Measurements from ENCODE around the gene PHACTR3. TPM values are rescaled to one million over a fixed set of nuclear protein-coding genes. Genes with fewer than 3 reads are reported as not detected.
A peak's percentile ranks its signal among the peaks of the same experiment; 100 is the strongest.

The PHACTR3 gene
- total RNA-seq, 1 donor from 2014 or later, result 1.6 TPM

DNA sequence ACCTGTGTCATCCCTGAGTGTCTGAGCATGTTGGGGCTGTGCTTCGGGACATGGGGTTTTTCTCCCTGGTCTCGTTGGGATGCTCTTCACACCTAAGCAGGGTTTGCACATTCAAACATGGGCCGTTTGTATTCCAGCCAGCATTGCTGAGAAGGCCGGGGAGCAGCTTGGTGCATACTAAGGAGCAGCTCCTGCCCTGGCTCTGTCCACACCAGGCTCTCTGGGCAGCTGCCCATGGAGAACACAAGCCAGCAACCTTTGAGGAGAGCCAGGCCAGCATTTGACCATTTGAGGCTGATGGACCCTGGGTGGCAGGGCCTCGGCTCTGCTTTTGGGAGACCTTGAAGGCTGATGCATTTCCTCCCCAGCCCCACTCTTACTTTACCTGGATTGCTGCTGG lies 92.1 kb downstream of the PHACTR3 start:
- no peak for DNase-seq (ENCODE audit: low read depth)

DNA sequence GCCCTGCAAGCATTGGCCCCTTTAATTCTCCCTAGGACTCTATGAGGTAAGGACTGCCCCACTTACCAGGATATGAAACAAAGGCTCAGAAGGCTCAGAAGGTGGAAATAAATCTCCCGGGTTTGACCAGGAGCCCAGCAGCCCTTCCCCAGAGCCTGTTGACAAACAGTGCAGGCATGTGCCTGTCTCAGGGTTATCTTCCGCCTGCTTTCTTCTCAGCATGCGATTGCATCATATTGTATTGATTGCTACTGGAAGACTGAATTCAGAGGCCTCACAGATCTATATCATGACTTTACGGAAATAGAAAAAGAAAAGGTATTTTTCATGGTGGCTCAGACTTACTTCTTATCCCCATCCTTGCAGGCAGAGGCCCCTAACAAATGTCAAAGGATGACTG lies 92.7 kb downstream of the PHACTR3 start:
- DNase-seq (ENCODE audit: low read depth), result no peak

DNA sequence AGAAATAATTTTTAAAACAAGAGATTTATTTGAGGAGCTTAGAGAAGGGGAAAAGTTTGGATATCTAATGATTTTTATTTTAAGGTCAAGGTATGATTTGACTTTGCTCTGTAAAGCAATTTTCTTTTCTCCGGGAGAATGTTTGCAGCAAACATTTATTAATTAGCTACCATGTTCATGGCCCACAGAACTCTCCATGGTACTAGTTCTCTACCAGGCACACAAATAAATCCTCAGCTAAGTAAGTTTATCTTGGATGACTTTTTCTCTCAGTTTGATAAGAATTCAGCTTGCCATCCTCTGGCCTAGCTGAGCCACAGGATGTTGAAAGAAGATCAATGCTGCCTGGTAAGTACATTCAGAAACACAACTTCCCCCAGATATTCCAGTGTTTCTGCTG lies 94.3 kb downstream of the PHACTR3 start:
- no peak for DNase-seq (ENCODE audit: low read depth)

DNA sequence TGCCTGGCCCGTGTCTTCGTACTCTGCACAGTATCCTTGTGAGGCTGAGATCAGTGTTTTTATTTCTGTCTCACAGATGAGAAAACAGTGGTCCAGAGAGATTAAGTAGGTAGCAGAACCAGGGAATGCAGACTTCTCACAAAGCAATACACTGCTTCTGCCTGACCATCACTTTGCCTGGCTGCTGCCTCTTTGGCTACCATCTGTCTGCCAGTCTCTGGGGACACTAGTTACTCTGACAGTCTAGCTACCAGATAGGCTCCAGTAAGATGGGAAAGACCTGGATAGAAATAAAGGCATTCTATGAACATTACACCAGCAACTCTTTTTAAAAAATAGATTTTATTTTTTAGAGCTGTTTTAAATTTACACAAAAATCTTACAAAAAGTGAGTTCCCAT lies 96.9 kb downstream of the PHACTR3 start:
- DNase-seq (ENCODE audit: low read depth), result no peak

DNA sequence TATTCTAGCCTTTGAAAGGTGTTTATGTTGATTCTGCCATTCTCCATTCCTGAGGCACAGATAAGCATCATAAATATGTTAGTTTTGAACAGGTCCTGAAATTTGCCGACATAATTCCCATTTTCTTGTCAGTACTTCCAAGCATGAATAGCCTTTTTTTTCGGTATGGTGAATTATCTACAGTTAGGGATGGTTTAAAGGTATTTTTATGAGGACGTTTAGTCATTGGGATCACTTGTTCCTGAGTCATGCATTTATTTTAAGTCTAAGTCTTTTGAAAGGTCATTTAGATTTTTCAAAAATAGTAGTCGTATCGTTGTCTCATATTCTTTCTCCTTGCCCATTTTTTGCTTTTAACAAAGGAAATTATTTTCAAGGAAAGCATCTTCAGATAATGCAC lies 98.7 kb downstream of the PHACTR3 start:
- no peak for DNase-seq (ENCODE audit: low read depth)

DNA sequence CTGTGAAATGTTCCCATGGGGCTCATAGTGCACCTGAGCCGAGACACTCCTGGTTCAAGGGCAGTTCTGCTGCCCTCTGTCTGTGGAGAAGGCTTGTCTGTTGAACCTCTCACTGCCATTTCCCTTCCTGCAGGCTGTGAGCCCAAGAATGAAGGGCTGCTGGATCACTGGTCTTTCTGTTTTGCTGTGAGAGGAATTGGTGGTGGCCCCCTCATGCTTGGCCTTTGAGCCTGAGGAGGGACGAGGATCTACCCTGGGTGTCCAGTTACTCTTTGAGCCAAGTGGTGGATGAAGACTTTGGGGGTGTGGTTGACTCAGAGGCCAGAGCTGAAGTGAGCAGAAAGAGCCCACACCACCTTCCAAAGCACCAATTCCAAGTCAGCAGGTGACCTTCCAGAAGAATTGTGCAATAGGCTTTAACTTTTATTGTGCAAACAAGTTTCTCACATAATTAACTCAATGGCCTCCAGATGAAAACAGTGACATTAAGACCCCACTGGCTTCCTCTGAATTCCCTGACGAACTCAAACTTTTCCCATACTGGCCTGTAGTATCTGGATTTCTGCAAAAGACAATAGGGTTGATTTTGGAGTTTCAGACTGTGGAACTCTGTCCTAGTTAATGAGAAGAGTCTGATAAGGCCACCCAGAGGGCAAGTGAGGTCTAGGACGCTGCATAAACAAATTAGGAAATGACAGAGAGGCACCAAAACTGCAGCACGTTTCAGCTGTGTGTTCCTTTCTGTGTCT lies 101.5 kb downstream of the PHACTR3 start:
- DNase-seq (ENCODE audit: low read depth), result peak; percentile 55

DNA sequence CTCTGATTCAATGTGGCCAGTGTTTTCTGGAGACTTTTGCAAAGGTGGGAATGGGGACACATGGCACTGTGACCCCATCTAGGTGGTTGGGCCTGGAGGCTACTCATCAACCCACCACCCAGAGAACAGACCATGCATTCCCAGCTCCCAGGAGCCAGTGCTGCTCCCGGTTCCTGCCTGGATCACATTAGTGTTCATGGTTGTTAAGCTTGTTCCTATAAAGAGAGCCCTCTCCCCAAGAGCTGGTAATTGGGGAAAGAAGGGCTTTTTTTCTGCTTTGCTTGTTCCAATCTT lies 102.0 kb downstream of the PHACTR3 start:
- no peak for DNase-seq (ENCODE audit: low read depth)

DNA sequence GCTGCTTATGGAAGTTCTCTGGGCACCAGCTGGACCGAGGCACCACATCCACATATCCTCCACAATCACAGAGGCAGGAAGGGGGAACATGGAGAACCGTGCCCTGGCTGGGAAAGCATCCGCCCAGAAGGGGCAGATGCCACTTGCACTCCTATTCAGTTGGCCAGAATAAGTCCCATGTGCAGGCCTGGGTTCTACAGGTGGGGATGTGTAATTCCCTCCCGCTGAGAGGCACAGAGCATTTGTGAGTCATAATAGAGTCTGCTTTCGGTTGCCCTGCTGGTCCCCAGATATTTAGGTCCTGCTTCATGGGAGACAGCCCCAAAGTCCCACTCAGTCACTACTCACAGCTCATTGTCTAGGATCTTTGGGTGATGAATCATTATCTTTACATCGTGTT lies 104.0 kb downstream of the PHACTR3 start:
- no peak for DNase-seq (ENCODE audit: low read depth)

DNA sequence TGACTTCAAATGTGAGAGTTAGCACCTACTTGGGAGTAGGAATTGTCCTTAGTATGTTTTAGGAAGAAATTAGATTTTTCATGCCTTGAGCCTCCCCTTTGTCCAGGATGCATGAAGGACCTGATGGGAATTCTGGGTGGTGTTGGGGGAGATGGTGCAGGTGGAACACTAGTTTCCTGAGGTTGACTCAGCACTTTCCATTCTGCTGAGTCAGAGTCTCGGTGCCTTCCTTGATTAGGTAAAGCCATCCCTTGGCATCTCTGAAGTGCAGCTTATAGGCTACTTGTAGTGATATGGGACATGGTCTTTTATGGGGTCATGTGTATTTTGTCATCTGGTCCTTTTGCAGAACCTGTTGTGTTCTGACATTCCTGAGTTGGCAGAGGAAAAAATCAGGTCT lies 105.3 kb downstream of the PHACTR3 start:
- no peak for DNase-seq (ENCODE audit: low read depth)

DNA sequence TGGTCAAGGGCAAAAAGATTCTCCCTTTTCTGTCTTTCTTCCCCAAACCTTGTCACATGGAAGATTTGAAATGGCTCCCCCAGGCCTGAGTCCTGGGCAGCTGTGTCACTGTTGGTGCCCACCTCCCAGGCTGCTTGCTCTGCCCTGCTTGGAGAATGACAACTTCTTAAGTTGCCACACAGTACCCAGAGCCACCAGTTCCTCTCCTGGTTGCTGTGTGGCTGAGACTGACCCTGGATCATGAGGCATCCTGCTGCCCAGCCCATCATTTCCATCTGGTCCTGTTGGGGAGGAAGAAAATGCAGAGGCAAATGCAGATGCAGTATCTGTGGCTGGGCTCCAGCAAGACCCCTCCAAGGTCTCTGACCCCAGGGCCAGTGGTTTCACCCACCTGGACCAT lies 113.7 kb downstream of the PHACTR3 start:
- no peak for DNase-seq (ENCODE audit: low read depth)

DNA sequence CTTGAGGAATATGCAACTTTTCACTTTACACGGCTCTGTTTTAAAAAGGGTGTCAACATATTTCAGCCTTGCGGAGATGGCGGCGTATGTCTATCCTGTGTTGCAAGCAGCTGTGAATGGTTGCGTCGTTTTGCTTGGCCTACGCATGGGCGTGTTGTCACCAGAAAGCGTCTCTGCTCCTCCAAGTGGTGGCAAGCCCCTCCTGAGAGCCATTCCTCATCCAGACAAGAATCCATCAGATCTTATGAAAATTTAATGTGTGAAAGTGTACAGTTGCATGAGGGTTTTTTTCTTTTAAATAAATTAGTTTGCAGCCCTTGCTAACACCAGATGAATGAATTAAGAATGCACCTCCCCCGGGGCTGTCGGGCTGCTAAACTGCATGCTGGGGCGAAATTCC lies 114.4 kb downstream of the PHACTR3 start:
- no peak for DNase-seq (ENCODE audit: low read depth)

DNA sequence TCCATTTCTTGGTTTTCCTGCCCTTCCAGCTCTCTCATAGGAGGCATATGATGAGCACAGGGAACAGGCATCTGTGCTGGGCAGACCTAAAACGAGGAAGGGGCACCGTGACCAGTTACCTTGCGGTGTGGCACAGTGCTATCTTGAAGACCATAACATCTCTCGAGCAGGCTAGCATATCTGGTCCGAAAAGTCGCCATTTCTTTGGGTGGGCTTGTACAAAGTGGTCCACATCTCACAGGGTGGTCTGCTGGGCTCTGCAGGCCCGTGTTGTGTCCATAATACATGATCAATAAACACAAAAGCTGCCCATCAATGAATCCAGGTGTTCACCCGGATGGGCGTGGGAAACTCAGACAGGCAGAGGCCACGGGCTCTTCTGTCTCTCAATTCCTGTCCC lies 115.7 kb downstream of the PHACTR3 start:
- DNase-seq (ENCODE audit: low read depth), result no peak

DNA sequence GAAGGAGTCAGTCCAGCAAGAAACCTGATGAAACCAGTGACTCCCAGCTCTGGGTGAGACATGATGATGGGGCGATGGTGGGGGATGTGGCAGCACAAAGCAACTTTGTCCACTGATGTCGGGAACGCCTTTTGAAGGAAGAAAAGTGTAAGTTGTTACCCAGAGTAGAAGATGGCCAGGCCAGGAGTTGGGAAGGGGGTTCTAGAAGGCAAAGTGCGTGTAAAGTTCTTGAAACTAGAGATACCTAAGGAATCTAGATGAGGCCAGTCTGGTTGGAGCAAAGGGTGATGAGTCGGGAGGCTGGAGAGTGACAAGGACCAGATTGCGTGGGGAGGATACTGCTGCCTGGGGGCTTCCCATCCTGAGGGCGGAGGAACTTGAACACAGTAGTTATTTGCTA lies 117.0 kb downstream of the PHACTR3 start:
- DNase-seq (ENCODE audit: low read depth), result no peak

DNA sequence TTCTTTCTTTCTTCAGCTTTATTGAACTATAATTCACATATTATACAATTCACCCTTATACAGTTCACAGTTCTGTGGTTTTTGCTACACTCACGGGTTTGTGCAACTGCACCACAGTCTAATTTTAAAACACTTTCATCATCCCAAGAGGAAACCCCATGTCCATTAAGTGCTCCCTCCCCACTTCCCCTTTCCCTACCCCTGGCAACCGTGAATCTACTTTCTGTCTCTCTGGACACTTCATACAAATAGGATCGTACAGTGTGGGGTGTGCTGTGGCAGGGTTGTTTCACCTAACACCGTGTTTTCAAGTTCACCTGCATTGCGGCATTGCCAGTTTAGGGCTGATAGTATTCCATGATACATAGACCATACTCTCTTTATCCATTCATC lies 118.8 kb downstream of the PHACTR3 start:
- no peak for DNase-seq (ENCODE audit: low read depth)

DNA sequence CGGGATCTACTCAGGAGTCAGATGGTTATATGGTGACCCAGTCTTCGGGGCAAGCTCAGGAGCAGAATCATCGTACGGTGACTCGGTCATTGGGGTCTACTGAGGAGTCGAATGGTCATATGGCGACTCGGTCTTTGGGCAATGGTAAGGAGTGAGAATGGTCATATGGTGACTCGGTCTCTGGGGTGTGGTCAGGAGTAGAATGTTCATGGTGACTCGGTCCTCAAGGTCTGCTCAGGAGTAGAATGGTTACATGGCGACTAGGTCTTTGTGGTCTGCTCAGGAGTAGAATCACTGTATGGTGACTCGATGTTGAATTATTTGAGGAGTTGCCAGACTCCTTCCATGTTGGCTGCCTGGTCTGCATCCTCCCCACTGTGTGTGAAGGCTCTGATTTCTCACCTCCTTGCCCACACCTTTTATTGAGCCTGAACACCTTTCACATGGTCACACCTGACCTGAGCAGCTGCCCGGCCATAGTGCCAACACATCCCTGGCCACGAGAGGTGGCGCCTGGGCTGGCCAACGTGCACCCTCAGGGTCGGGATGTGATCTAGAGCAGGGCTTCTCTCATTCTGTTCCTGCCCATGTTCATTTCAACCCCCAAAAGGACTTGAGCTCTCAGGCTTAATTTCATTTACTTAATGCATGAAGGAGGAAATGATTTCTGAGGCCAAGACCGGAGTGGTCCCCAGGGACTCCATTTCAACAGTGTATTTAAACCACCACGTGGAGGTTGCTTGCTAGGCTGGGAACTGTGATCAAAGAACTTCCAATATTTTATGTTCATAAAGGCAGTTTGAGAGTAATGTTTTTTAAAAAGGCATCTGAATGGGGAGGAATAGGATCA lies 119.5 kb downstream of the PHACTR3 start:
- peak; percentile 22 for DNase-seq (ENCODE audit: low read depth)

DNA sequence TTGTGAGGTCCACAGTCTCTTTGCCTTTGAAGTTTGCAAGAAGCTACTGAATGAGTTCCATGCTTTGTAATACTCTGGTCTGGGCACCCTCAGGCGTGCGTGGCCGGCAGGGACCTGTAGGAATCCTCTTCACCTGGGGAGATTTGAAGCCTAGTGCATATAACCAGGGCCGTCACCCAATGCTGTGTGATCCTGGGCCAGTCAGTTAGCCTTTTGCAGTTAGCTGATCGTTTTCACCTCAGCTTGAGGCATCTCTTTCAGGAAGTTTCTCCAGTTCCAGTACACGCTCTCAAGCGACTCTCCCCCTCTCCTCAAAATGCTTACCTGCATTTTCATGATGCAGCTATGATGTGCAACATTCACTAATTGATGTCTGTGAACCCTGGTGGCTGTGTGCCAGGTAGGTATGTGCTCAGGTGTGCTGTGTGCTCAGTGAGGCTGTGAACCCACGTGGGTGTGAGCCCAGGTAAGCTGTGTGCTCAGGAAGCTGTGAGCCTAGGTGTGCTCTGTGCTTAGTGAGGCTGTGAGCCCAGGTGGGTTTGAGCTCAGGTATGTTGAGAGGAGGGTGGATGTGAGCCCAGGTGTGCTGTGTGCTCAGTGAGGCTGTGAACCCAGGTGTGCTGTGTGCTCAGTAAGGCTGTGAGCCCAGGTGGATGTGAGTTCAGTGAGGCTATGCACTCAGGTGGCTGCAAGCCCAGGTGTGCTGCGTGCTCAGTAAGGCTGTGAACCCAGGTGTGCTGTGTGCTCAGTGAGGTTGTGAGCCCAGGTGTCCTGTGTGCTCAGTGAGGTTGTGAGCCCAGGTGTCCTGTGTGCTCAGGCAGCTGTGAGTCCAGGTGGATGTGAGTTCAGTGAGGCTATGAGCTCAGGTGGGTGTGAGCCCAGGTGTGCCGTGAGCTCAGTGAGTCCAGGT lies 120.4 kb downstream of the PHACTR3 start:
- DNase-seq (ENCODE audit: low read depth), result no peak

DNA sequence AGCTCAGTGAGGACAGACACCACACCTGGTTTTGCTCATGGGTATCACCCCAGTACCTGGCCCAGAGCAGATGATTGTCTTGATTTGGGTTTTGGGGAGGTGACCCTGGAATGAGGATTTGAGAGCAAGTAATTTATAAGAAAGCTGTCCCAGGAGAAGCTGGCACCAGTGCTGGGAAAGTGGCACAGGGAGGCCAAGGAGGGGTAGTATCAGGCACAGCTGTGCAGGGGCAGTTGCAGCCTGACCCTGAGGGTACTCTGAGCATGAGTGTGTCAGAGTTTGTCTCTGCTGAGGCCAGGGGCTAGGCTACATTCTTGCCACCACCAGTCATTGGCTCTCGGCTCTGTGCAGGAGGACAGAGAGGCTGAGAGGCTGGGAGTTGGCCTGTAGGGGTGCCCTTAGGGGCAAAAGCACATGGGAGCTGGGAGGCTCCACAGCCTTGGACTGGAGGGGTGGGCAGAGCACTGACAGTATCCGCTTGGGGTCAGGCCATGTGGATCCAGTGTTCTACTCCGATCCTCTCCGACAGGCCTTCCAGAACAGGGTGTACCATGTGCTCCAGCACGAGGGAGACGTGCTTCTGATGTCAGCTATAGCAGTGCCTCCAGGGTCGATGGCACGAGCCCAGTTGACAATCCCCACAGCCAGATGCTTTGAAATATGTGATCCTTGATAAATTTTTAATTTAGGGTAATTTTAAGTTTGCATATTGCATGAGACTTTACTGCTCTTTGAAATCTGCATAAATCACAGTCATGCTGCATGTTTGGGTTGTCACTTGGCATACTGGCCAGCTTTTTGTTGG lies 121.3 kb downstream of the PHACTR3 start:
- DNase-seq (ENCODE audit: low read depth), result no peak

DNA sequence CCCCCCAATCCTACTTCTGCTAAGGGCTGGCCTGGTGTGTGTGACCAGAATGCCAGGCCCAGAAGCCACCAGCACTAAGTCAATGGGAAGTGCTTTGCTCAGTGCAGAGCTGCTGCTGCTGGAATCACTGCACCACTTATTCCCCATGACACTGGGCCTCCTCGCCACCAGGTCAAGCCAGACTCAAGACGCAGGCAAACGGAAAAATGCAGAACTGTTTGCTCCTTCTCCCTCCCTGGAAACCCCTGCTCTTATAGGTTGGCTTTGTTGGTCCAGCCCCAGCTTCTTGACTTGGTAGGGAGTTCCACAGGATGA lies 121.9 kb downstream of the PHACTR3 start:
- DNase-seq (ENCODE audit: low read depth), result no peak

DNA sequence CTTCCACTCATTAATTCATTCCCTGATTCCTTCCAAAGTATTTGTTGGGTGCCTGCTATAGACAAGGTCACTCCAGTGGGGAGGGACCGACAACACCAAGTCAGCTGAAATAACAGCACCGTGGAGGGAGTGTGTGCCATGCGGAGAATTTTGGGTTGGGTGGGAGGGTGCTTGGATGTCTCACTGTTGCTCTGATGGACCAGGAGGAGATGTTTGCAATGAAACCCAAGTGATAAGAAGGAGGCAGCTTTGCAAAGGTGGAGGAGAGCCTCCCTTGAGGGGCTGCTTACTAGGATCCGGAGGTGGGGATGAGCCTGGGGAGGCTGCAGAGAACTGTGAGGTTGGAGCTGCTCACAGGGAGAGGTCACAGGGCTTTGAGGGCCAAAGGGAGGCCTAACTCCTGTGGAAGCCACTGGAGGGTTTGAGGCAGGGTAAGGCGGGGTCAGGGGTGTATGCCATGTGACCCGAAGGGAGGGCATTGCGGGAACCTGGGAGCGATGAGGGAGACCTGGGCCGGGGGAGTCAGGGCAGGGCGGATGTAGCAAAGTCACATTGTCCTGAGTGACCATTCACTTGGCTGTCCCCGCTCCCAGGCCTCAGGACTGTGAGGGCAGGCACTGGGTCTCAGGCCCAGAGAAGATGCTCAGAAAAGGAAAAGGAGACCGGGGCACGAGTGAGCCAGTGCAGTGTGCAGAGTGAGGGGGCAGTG lies 124.5 kb downstream of the PHACTR3 start:
- DNase-seq (ENCODE audit: low read depth), result no peak

DNA sequence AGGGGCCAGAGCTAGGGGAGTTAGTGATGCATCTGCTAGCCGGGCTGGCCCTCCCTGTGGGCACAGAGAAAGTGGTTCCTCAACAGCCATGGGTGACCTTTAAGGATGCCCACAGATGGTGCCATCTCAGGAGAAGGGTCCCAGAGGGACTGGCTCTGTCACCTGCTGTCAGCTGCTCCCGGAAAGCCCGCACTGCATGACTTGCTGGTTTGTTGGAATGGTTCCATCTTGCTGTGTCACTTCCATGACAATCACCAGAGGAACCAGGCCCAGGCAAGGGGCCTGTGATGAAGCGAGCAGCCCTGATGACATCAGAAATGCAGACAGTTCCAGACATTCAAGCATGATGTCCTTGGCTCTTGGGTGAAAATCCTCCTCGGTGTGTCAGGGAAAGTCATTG lies 125.2 kb downstream of the PHACTR3 start:
- DNase-seq (ENCODE audit: low read depth), result no peak

DNA sequence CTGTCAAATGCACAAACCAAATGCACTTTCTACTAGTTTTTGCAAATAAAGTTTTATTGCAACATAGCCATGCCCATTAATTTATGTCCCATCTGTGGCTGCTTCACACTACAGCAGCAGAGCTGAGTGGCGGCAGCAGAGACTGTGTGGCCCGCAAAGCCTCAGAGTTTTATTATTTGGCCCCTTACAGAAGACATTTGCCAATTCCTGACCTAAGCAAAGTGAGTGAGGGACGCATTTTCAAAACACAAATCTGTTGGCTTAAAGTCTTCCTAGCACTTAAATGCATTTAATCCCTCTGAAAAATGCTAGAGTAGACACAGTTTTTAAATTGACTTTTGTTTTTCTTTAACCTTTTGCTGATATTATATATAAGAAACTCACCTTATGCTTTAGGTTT lies 126.4 kb downstream of the PHACTR3 start:
- DNase-seq (ENCODE audit: low read depth), result no peak
